GM12878 (cell line): ENCODE data around the gene HOXB3. TPM values are rescaled to one million over a fixed set of nuclear protein-coding genes. Genes with fewer than 3 reads are reported as not detected.

Source experiments
- ATF3 ChIP-seq: IDR thresholded peaks from 2 replicates; pipeline ENCODE4 v1.6.1; 2011; ENCODE audit warnings: low read depth, mild to moderate bottlenecking, low read length, moderate library complexity, borderline replicate concordance; ENCODE audit errors: extremely low read depth
- BCL3 ChIP-seq: IDR thresholded peaks from 2 replicates; pipeline ENCODE4 v1.6.1; 2011; ENCODE audit warnings: borderline replicate concordance, low read depth, mild to moderate bottlenecking, moderate library complexity, low read length; ENCODE audit not compliant: insufficient read depth, poor library complexity, severe bottlenecking
- CBX3 ChIP-seq: fragments of 200-600 bp; sonication (generic); IDR thresholded peaks from 2 replicates; pipeline ENCODE4 v1.6.1; 2016; ENCODE audit warnings: low read depth, borderline replicate concordance
- CHD1 ChIP-seq: IDR thresholded peaks from 2 replicates; pipeline ENCODE4 v1.6.1; 2012; ENCODE audit warnings: low read depth, low read length, improper control_type of control experiment
- FOS ChIP-seq: IDR thresholded peaks from 3 replicates; pipeline ENCODE4 v1.6.1; 2011; ENCODE audit warnings: borderline replicate concordance; ENCODE audit not compliant: insufficient read length; ENCODE audit errors: extremely low read depth
- HDAC6 ChIP-seq: fragments of 200-600 bp; sonication (generic); IDR thresholded peaks from one replicate; pipeline ENCODE4 v1.8.0; 2017; ENCODE audit warnings: antibody characterized with exemption; ENCODE audit not compliant: unreplicated experiment
- NBN ChIP-seq: fragments of 450-650 bp; IDR thresholded peaks from 2 replicates; pipeline ENCODE4 v1.6.1; 2016
- NFYB ChIP-seq: IDR thresholded peaks from 2 replicates; pipeline ENCODE4 v1.6.1; 2011; ENCODE audit warnings: low read depth, mild to moderate bottlenecking, low read length, improper control_type of control experiment, moderate library complexity; ENCODE audit not compliant: insufficient read depth
- POLR2AphosphoS2 ChIP-seq: IDR thresholded peaks from 2 replicates; pipeline ENCODE4 v1.6.1; 2011; ENCODE audit warnings: low read depth, mild to moderate bottlenecking, low read length, improper control_type of control experiment, moderate library complexity
- RELB ChIP-seq: fragments of 450-650 bp; IDR thresholded peaks from 2 replicates; pipeline ENCODE4 v1.6.1; 2017; ENCODE audit warnings: low read depth, mild to moderate bottlenecking, moderate library complexity
- SMAD5 ChIP-seq: IDR thresholded peaks from 2 replicates; pipeline ENCODE4 v1.6.1; 2016; ENCODE audit warnings: antibody characterized with exemption, low read depth
- SMC3 ChIP-seq: IDR thresholded peaks from 2 replicates; pipeline ENCODE4 v1.6.1; 2011; ENCODE audit warnings: low read length, improper control_type of control experiment, borderline replicate concordance
- SP1 ChIP-seq: IDR thresholded peaks from one replicate; pipeline ENCODE4 v1.6.1; 2011; ENCODE audit warnings: low read depth, low read length
- SREBF2 ChIP-seq: IDR thresholded peaks from 2 replicates; pipeline ENCODE4 v1.6.1; 2012; ENCODE audit warnings: mild to moderate bottlenecking, low read length
- TBL1XR1 ChIP-seq: IDR thresholded peaks from 2 replicates; pipeline ENCODE4 v1.6.1; 2012; ENCODE audit warnings: low read depth, low read length, improper control_type of control experiment
- TCF7 ChIP-seq: IDR thresholded peaks from 2 replicates; pipeline ENCODE4 v1.6.1; 2014; ENCODE audit warnings: antibody characterized with exemption, borderline replicate concordance
- USF1 ChIP-seq: IDR thresholded peaks from 2 replicates; pipeline ENCODE4 v1.6.1; 2011; ENCODE audit warnings: borderline replicate concordance, low read depth, mild to moderate bottlenecking, moderate library complexity, mixed read lengths, low read length; ENCODE audit not compliant: insufficient read depth; ENCODE audit errors: extremely low read length
- ZBTB11 ChIP-seq: fragments of 450-650 bp; formaldehyde crosslinking; IDR thresholded peaks from 2 replicates; pipeline ENCODE4 v1.5.0; 2022; ENCODE audit warnings: mild to moderate bottlenecking, missing genetic modification characterization
- ZNF207 ChIP-seq: fragments of 450-650 bp; IDR thresholded peaks from 2 replicates; pipeline ENCODE4 v1.6.1; 2014; ENCODE audit warnings: antibody characterized with exemption, mild to moderate bottlenecking, borderline replicate concordance
- ZSCAN29 ChIP-seq: fragments of 450-650 bp; IDR thresholded peaks from 2 replicates; pipeline ENCODE4 v1.6.1; 2017; ENCODE audit warnings: mild to moderate bottlenecking, moderate library complexity
- polyA plus RNA-seq, 11 experiments: library from polyadenylated mRNA; depleted of rRNA in 4 of 11; unstranded in 6 of 11; stranded (reverse) in 5 of 11; fragments of >200 nt; fragmentation: Nextera tagmentation in 4 of 11; fragmentation: Illumina TruSeq in 1 of 11; extraction: Ambion mirVana in 4 of 11; extraction: Trizol in 1 of 11; gene quantifications; 1 replicate in 1 of 11; 2 replicates in 10 of 11; pipeline versions ENCODE4 v1.2.1 to v1.2.3, GENCODE V29; 2011 to 2016; ENCODE audit warnings: inconsistent platforms in 2 of 11, missing spikeins in 2 of 11, low read depth in 1 of 11
- total RNA-seq, 4 experiments: library from RNA; depleted of rRNA in 3 of 4; stranded (reverse); fragments of >200 nt in 3 of 4; fragmentation: Illumina TruSeq in 1 of 4; extraction: Trizol in 1 of 4; gene quantifications; 2 replicates each; pipeline versions ENCODE4 v1.2.1 to v1.2.3, GENCODE V29; 2013 to 2021

HOXB3 gene
- total and polyA plus RNA-seq, 10 of the 15 experiments (the other 5 are each of a cell fraction or from before 2014, with no cell fraction given): 0.19 to 7.7 (median 2.9) TPM

GRCh38 chr17:48543107-48543853, 46.8 kb downstream of the HOXB3 start (continued):
- TF ChIP-seq ZBTB11 (CRISPR knock-in tag) (no peak), RELB (no peak), POLR2AphosphoS2 (0 out of 2 replicates have a peak, but pooled peaks have one; percentile 46), SMC3 (no peak; the same call in 1 of the 2 replicates), CBX3 (no peak), NFYB (no peak), NBN (no peak), BCL3 (no peak), USF1 (no peak), TBL1XR1 (no peak), HDAC6 (peak; percentile 98), SREBF2 (no peak), SP1 (no peak), CHD1 (no peak), SMAD5 (no peak), ATF3 (no peak), TCF7 (no peak), ZNF207 (no peak), FOS (no peak), ZSCAN29 (no peak)
